ENCODE results near the gene SYNPO2.

GRCh38 chr4:119011607-119011988, 122.9 kb downstream of the SYNPO2 start:
- TF ChIP-seq ZNF460 (CRISPR knock-in tag; IDR thresholded peaks at IDR 0.05; ENCODE audit: borderline replicate concordance) (no peak), ZNF562 (CRISPR knock-in tag; IDR thresholded peaks at IDR 0.05; ENCODE audit: borderline replicate concordance) (no peak), SMARCE1 (IDR thresholded peaks at IDR 0.05; ENCODE audit: borderline replicate concordance) (no peak), KLF6 (CRISPR knock-in tag; IDR thresholded peaks at IDR 0.05) (no peak), FOSL1 (CRISPR knock-in tag; IDR thresholded peaks at IDR 0.05; ENCODE audit: borderline replicate concordance) (no peak), PHF8 (CRISPR knock-in tag; IDR thresholded peaks at IDR 0.05) (no peak), MAF1 (CRISPR knock-in tag; IDR thresholded peaks at IDR 0.05; ENCODE audit: borderline replicate concordance) (no peak), CEBPZ (IDR thresholded peaks at IDR 0.05; ENCODE audit: low read length) (no peak), FOSL2 (CRISPR knock-in tag; IDR thresholded peaks at IDR 0.05) (no peak)

Data from HepG2 (cell line).